ENCODE data around the gene OSBPL8.
"Not testable (repeated sequence)": the region's sequence is repeated elsewhere in the genome, so short reads cannot be mapped to it uniquely, and the experiment has no call there.

OSBPL8 gene

DNA sequence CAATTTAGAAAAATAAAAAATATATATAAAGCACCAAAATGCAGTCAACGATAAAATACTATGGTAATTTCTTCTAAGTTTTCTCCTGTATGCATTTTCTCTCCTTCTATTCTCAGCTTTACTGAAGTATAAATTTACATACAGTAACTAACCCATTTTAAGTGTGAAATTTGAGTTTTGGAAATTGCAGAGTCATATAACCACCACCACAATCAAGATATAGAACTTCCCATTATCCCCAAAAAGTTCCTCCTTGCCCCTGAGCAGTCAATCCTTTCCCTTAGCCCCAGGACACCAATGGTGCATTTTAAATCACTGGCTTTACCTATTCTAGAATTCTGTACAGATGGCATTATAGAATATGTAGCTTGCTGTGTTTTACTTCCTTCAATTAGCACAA is 180.3 kb downstream of the OSBPL8 start:
- DNase-seq (ENCODE audit: low read depth), result no peak
- TF ChIP-seq, protein P1, sequence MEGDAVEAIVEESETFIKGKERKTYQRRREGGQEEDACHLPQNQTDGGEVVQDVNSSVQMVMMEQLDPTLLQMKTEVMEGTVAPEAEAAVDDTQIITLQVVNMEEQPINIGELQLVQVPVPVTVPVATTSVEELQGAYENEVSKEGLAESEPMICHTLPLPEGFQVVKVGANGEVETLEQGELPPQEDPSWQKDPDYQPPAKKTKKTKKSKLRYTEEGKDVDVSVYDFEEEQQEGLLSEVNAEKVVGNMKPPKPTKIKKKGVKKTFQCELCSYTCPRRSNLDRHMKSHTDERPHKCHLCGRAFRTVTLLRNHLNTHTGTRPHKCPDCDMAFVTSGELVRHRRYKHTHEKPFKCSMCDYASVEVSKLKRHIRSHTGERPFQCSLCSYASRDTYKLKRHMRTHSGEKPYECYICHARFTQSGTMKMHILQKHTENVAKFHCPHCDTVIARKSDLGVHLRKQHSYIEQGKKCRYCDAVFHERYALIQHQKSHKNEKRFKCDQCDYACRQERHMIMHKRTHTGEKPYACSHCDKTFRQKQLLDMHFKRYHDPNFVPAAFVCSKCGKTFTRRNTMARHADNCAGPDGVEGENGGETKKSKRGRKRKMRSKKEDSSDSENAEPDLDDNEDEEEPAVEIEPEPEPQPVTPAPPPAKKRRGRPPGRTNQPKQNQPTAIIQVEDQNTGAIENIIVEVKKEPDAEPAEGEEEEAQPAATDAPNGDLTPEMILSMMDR (IDR thresholded peaks at IDR 0.05; ENCODE audit: low read depth, low read length, missing control alignments), result no peak
- H3K4me3 ChIP-seq (ENCODE audit: low read depth, low read length), result no peak overlapping the region

DNA sequence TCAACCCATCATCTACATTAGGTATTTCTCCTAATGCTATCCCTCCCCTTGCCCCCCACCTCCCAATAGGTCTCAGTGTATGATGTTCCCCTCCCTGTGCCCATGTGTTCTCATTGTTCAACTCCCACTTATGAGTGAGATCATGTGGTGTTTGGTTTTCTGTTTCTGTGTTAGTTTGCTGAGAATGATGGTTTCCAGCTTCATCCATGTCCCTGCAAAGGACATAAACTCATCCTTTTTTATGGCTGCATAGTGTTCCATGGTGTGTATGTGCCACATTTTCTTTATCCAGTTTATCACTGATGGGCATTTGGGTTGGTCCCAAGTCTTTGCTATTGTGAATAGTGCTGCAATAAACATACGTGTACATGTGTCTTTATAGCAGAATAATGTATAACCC is 182.7 kb downstream of the OSBPL8 start:
- DNase-seq (ENCODE audit: low read depth); H3K4me3 ChIP-seq (ENCODE audit: low read depth, low read length): not testable (repeated sequence)

DNA sequence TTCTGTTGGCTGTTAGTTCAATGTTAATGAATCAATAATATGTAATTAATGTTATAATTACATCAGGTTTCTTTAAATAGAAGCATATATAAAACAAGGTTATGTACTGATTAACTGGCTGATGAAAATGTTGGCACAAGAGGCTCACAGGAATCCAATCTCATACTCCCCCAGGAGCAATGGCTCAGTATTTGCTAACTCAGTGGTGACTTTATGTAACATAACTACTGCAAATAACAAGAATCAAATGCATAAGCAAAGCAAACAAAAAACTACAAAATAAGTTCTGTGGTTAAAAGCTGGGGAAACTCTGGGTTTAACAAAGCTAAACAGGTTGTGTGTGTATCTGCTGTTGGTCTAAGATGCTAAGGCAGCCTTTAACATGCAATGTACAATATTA is 183.6 kb downstream of the OSBPL8 start:
- no peak for DNase-seq (ENCODE audit: low read depth)
- TF ChIP-seq, protein P1 (IDR thresholded peaks at IDR 0.05; ENCODE audit: low read depth, low read length, missing control alignments), result no peak
- no peak overlapping the region for H3K4me3 ChIP-seq (ENCODE audit: low read depth, low read length)

DNA sequence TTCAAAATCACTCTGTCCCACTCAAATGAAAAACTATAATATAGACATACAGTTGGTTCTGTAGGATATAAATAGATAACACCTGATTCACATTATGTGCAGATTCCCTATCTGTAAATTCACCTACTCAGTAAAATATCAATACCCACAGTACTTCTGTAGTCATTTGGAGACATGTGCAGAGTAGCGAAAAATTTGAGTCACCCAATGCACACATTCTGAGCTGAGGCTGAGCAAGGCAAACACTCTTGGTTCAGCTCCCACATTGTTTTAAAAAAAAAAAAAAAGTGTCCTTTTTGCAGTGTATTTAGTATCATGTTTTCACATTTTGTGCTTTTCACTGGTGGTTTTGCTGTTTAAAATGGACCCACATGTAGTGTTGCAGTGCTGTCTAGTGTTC is 184.1 kb downstream of the OSBPL8 start:
- DNase-seq (ENCODE audit: low read depth), result no peak
- H3K4me3 ChIP-seq (ENCODE audit: low read depth, low read length), result no peak overlapping the region
- TF ChIP-seq, protein P1 (IDR thresholded peaks at IDR 0.05; ENCODE audit: low read depth, low read length, missing control alignments), result no peak

DNA sequence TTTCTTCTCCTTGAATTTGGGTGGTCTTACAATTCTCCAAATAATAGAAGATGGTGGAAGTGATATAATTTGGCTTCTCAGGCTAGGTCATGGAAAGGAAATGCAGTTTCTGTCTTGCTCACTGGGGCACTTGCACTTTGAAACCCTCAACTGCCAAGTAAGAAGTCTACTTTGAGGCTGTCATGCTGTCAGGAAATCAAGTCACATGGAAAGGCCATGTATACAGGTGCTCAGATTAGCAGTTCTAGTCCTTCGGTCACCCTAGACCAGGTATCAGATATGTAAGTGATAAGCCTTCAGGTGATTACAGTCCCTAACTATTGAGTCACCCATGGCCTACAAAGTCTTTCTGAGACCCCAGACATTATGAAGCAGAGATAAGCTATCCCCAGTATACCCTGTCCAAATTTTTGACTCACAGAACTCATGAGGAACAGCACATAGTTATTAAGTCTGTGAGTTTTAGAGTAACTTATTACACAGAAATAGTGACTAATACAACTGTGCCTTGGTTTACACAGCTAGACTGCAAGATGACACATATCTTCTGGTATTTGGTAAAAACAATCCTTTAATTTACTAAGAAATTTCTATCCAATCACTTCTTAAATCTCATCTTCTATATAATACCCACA is 185.1 kb downstream of the OSBPL8 start:
- TF ChIP-seq, protein P1 (IDR thresholded peaks at IDR 0.05; ENCODE audit: low read depth, low read length, missing control alignments), result no peak
- H3K4me3 ChIP-seq (ENCODE audit: low read depth, low read length), result no peak overlapping the region
- DNase-seq (ENCODE audit: low read depth), result no peak

DNA sequence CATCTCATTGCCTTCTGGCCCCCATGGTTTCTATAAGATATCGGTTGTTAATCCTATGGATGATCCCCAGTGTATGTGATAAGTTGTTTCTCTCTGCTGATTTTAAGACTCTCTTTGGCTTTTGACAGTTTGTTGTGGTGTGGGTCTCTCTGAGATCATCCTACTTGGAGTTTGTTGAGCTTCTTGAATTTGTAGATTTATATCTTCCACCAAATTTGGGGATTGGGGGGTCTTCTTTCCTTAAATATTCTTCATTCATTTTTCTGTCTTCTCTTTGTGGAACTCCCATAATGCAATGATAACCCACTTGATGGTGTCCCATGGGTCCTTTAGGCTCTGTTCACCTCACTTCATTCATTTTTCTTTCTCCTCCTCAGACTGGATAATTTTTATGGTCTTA is 191.3 kb downstream of the OSBPL8 start:
- H3K4me3 ChIP-seq (ENCODE audit: low read depth, low read length), result no peak overlapping the region
- TF ChIP-seq, protein P1 (IDR thresholded peaks at IDR 0.05; ENCODE audit: low read depth, low read length, missing control alignments), result no peak
- no peak for DNase-seq (ENCODE audit: low read depth)

DNA sequence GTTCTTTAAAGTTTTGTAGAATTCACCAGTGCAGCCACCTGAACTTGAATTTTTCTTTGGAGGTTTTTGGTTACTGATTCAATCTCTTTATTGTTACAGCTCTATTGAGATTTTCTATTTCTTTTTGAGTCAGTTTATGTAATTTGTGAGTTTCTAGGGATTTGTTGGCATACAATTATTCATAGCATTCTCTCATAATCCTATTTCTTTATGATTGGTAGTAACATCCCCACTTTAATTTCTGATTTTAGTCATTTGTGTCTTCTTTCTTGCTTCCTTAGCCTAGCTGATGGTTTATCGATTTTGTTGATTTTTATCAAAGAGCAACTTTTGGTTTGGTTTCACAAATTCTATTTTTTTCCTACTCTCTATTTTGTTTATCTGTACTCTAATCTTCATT is 193.4 kb downstream of the OSBPL8 start:
- no peak for DNase-seq (ENCODE audit: low read depth)
- no peak overlapping the region for H3K4me3 ChIP-seq (ENCODE audit: low read depth, low read length)
- TF ChIP-seq, protein P1 (IDR thresholded peaks at IDR 0.05; ENCODE audit: low read depth, low read length, missing control alignments), result no peak

DNA sequence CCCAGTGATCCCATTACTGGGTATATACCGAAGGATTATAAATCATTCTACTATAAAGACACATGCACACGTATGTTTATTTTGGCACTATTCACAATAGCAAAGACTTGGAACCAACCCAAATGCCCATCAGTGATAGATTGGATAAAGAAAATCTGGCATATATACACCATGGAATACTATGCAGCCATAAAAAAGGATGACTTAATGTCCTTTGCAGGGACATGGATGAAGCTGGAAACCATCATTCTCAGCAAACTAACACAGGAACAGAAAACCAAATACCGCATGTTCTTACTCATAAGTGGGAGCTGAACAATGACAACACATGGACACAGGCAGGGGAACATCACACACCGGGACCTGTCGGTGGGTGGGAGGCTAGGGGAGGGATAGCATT is 195.4 kb downstream of the OSBPL8 start:
- not testable (repeated sequence) for DNase-seq (ENCODE audit: low read depth); H3K4me3 ChIP-seq (ENCODE audit: low read depth, low read length)

Data from GM12864 (cell line).